GM23248 (cell line): ENCODE results near the gene CNTN3.

Source experiments
- EZH2 ChIP-seq: fragments of 200-600 bp; sonication (generic); IDR thresholded peaks from 2 replicates; pipeline ENCODE4 v1.6.1; 2018; ENCODE audit warnings: antibody characterized with exemption, mild to moderate bottlenecking; ENCODE audit not compliant: insufficient read depth, poor library complexity, severe bottlenecking
- EZH2phosphoT487 ChIP-seq: fragments of 200-600 bp; sonication (generic); IDR thresholded peaks from 2 replicates; pipeline ENCODE4 v1.6.1; 2018; ENCODE audit warnings: antibody characterized with exemption, moderate library complexity, mild to moderate bottlenecking, low read depth; ENCODE audit not compliant: insufficient read depth

GRCh38 chr3:74621581-74621980 lies 7.1 kb upstream of the CNTN3 start:
- no peak for TF ChIP-seq EZH2
- TF ChIP-seq EZH2phosphoT487, result no peak
